GM18873 (cell line): ENCODE results near the gene SESN1.
A peak's percentile ranks its signal among the peaks of the same experiment; 100 is the strongest.

ENCODE experiments used
- ATAC-seq: cut with Tn5 transposase; IDR thresholded peaks from one replicate; pipeline ENCODE4 v1.9.1; 2021; ENCODE audit warnings: mild to moderate bottlenecking, moderate library complexity, moderate number of reproducible peaks; ENCODE audit not compliant: unreplicated experiment, low FRiP score

Gene SESN1

GRCh38 chr6:109033655-109034054 is 61.0 kb downstream of the SESN1 start:
- no peak for ATAC-seq

DNA sequence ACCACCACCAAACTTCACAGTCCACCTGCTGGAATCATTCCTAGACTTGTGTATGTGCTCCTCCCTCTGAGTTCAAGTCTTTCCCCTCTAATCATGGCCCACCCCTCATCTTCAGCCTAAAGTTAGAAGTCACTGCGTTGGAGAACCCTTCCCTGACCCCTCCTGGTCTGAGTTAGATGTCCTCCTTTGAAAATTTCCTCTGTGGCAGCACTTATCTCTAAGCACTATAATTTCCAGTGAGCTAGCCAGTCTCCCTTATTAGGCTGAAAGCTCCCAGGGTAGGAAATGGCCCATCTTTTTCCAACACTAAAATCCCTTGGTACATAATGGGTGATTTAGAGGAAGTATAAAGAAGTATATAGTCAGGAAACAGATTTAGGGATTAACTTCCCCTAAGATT is 63.2 kb downstream of the SESN1 start:
- ATAC-seq, result no peak

- ATAC-seq, result no peak
Observed at GRCh38 chr6:109029313-109029712, 65.3 kb downstream of the SESN1 start.

DNA sequence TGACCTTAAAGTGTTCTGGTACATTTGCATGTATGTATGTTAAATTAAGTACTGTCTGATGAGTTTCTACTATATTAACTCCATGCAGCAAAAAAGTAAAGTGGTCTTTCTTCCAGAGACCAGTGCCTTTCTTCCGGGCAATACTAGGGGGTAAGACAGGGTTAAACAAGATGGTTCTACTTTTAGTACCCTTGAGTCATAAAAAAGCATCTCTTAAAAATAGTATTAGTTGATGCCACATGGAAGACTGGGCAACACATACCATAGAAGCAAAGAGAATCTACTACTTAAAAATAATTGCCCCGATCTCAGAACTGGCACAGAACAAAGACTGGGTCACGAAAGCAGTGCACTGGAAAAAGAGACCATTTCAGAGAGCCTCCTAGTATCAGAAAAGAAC is 66.2 kb downstream of the SESN1 start:
- ATAC-seq, result no peak

GRCh38 chr6:109027964-109028363 is 66.7 kb downstream of the SESN1 start:
- no peak for ATAC-seq

GRCh38 chr6:109025639-109026038 is 69.0 kb downstream of the SESN1 start:
- no peak for ATAC-seq

- ATAC-seq, result no peak
Observed at GRCh38 chr6:109024784-109025183, 69.9 kb downstream of the SESN1 start.

DNA sequence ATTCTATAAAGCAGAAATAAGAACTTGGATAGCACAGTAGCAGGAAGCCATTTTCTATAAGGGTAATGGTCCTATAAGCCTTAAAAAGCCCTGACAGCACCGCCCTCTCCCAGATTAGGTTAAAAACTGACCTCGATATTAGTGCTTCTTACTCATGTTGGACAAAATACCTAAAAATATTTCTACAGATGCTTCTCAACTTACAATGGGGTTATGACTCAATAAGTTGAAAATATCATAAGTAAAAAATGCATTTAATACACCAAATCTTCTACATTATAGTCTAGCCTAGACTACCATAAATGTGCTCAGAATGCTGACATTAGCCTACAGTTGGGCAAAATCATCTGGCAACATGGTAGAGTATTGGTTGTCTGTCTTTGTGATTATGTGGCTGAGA is 70.3 kb downstream of the SESN1 start:
- ATAC-seq, result no peak

GRCh38 chr6:109023356-109023925 is 71.2 kb downstream of the SESN1 start:
- no peak for ATAC-seq

GRCh38 chr6:109021870-109022269 is 72.8 kb downstream of the SESN1 start:
- no peak for ATAC-seq

DNA sequence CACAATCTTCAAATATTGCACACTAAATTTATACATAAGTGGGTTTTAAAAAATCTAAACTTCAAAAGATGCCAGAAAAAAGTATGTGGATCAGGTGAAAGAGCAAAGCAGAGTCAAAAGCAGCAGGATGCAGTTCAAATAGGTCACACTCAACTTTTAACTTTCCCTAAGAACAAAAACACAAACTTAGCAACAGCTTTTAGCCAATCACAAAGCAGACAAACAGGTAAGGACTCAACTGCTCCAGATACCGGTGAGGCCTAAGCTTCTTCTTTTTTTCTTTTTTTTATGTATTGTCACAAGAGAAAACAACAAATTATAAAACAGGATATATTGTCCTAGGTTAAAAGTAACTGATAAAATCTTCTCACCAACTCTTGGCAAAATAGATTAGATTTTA is 74.7 kb downstream of the SESN1 start:
- no peak for ATAC-seq

- no peak for ATAC-seq
Observed at GRCh38 chr6:109015176-109015575, 79.5 kb downstream of the SESN1 start.

DNA sequence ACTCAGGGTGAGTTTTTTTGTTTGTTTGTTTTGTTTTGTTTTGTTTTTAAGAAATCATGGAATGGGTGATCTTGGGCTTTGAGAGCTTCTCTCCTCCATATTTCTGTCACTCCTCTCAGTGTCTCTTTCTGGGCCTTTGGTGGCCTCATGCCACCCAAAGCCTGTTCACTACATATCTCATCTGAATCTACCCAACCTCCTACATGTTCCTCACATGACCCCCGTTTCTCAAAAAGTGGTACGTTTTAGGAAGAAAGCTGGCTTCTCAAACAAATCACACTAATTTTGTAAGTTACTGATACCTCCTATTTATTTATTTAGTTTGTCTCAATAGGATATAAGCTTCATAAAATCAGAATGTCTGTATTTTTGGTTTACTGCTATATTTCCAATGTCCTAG is 80.0 kb downstream of the SESN1 start:
- no peak for ATAC-seq

- no peak for ATAC-seq
Observed at GRCh38 chr6:109013656-109014305, 80.9 kb downstream of the SESN1 start.

GRCh38 chr6:109010705-109011102 is 83.9 kb downstream of the SESN1 start:
- ATAC-seq, result no peak

DNA sequence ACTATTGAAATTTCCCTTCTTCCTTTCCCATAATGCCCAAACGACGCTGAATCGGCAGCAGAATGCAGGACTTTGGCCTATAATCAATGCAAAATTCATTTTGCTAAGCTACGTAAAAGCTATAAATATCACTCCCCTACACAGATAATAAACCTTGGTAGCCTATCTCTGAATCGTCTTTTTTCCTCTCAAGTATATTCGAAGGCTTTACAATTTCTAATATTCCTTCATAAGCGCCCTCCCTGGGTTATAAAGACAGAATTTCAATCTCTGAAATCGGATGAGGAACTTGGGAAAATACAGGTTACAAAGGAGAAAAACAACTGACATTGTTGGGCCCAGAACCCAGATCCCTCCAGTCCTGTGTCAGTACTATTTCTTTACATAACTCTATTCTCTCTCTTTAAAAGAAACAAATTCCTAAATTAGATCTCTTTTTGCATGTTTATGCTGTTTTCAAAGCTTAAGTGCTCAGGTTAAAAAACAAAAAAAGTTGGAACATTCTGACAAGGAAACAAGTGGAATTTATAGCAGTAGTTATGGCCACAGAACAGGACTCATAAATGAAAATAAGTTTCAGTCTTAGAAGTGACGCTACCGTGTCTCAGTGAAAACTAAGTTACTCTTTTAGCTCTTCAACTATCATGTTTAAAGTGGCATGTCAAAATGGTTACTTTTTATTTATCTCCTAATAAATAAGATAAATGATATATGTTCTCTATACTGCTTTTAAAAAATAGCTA is 84.5 kb downstream of the SESN1 start:
- ATAC-seq, result no peak

GRCh38 chr6:109009236-109009961 is 85.2 kb downstream of the SESN1 start:
- ATAC-seq, result peak; percentile 74

DNA sequence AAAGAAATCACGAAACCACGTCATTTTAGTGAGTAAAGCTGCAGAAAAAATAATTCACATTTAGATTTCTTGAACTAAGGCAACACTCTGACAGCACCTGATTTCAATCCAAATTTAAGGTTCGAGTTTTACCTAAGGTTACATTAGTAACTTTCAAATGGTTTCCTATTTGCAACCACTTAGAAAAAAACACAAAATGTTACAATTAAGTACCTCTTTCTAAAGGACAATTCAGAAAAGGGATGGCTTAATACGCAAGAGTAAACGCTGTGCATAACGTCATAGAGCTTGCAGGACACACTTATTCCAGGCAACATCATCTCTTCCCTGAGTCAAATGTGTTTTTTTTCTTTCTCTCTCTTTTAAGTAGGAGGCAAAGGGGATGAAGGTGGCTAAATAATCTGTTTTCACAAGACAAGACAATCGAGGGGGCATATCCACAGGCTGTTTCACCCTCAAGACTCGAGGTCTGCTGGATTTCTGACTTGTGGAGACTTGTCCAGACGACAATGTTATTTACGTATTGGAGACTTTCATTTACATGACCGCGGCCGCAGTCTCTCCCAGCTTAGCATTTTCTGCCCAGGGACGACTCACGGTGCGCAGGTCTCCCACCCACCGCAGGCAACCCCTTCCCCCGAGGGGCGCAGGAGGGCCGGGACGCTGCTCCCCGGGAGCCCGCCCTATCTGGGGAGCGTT is 86.0 kb downstream of the SESN1 start:
- peak; percentile 12 for ATAC-seq

GRCh38 chr6:109008054-109008453 is 86.6 kb downstream of the SESN1 start:
- ATAC-seq, result no peak

GRCh38 chr6:109007521-109007920 is 87.1 kb downstream of the SESN1 start:
- ATAC-seq, result no peak

- ATAC-seq, result no peak
Observed at GRCh38 chr6:109006818-109007217, 87.8 kb downstream of the SESN1 start.
